OCI-LY7 (cell line): Measurements from ENCODE around the gene MTMR1. TPM values are rescaled to one million over a fixed set of nuclear protein-coding genes. Genes with fewer than 3 reads are reported as not detected.

Source experiments
- BruUV-seq: library from RNA; stranded (reverse); fragments of 400-500 nt; replicated peaks from 2 replicates; lab custom pipeline; 2021; lab: Mats Ljungman, UMichigan
- CTCF ChIA-PET: fragments of 300-600 bp; sonication (Branson Sonifier 250); formaldehyde crosslinking; loops from one replicate; lab custom pipeline; 2022; ENCODE audit warnings: antibody characterized with exemption; ENCODE audit not compliant: unreplicated experiment; lab: Charles Lee
- POLR2A ChIA-PET: fragments of 300-600 bp; sonication (Branson Sonifier 250); formaldehyde crosslinking; loops from one replicate; lab custom pipeline; 2022; ENCODE audit warnings: antibody characterized with exemption; lab: Charles Lee
- DNase-seq: peaks from one replicate; pipeline ENCODE4 v3.0.0-alpha.2; 2015; ENCODE audit warnings: low spot score
- H2AFZ ChIP-seq: fragments of 200-600 bp; sonication (generic), shearing (Covaris generic); 2 replicates; pipeline ENCODE4 v1.6.1; 2014; ENCODE audit warnings: mild to moderate bottlenecking, antibody characterized with exemption, low read length, moderate library complexity
- H3K27ac ChIP-seq: fragments of 200-600 bp; sonication (generic); 2 replicates; pipeline ENCODE4 v1.5.1; 2014; ENCODE audit warnings: mixed run types, low read depth, mild to moderate bottlenecking, moderate library complexity, low read length, inconsistent platforms; ENCODE audit not compliant: poor library complexity, severe bottlenecking
- H3K36me3 ChIP-seq: fragments of 200-600 bp; sonication (generic); 2 replicates; pipeline ENCODE4 v1.6.1; 2014; ENCODE audit warnings: mild to moderate bottlenecking, antibody characterized with exemption, low read length, moderate library complexity, mixed read lengths; ENCODE audit not compliant: insufficient read depth
- H3K4me1 ChIP-seq: fragments of 200-600 bp; sonication (generic); 2 replicates; pipeline ENCODE4 v1.5.1; 2014; ENCODE audit warnings: mild to moderate bottlenecking, low read length; ENCODE audit not compliant: insufficient read depth, poor library complexity, severe bottlenecking
- H3K4me2 ChIP-seq: fragments of 200-600 bp; sonication (generic); 2 replicates; pipeline ENCODE4 v1.6.1; 2014; ENCODE audit warnings: mild to moderate bottlenecking, low read length
- H3K4me3 ChIP-seq: fragments of 200-600 bp; sonication (generic); 2 replicates; pipeline ENCODE4 v1.5.1; 2014; ENCODE audit warnings: mild to moderate bottlenecking, low read depth, low read length; ENCODE audit not compliant: poor library complexity, severe bottlenecking
- H3K79me2 ChIP-seq: fragments of 200-600 bp; sonication (generic); 2 replicates; pipeline ENCODE4 v1.6.1; 2016; ENCODE audit warnings: low read depth, mild to moderate bottlenecking, low read length, moderate library complexity, mixed read lengths; ENCODE audit not compliant: insufficient read depth
- H3K9me2 ChIP-seq: fragments of 200-600 bp; sonication (generic); 2 replicates; pipeline ENCODE4 v1.6.1; 2016; ENCODE audit warnings: mild to moderate bottlenecking, low read length, mixed read lengths; ENCODE audit not compliant: insufficient read depth
- H3K9me3 ChIP-seq: fragments of 200-600 bp; sonication (generic); 2 replicates; pipeline ENCODE4 v1.6.1; 2014; ENCODE audit warnings: mild to moderate bottlenecking, mixed run types, low read length, mixed read lengths
- H4K20me1 ChIP-seq: fragments of 200-600 bp; sonication (generic); 2 replicates; pipeline ENCODE4 v1.6.1; 2014; ENCODE audit warnings: mild to moderate bottlenecking, antibody characterized with exemption, low read length, moderate library complexity, mixed read lengths; ENCODE audit not compliant: insufficient read depth
- EZH2phosphoT487 ChIP-seq: fragments of 200-600 bp; sonication (generic); IDR thresholded peaks from 2 replicates; pipeline ENCODE4 v1.6.1; 2018; ENCODE audit warnings: low read depth, borderline replicate concordance, mild to moderate bottlenecking, mixed run types, antibody characterized with exemption, low read length, moderate library complexity, mixed read lengths
- intact Hi-C: fragments of 100-400 bp; cut with micrococcal nuclease; formaldehyde crosslinking; loops from one replicate; pipeline ENCODE4 v1.10.0; 2022; ENCODE audit not compliant: unreplicated experiment
- total RNA-seq, 2 experiments: library from RNA; depleted of rRNA in 1 of 2; stranded (reverse); fragments of >200 nt in 1 of 2; shearing (Covaris generic) in 1 of 2; gene quantifications; 2 replicates each; pipeline ENCODE4 v1.2.3, GENCODE V29; 2014 to 2022
- TF ChIP-seq, protein P1 (sequence below): fragments of 200-600 bp; sonication (generic); conservative IDR thresholded peaks from 2 replicates; pipeline ENCODE4 v1.5.1; 2014; ENCODE audit warnings: mild to moderate bottlenecking, antibody characterized with exemption, low read length, moderate library complexity, mixed read lengths

Gene MTMR1
- total RNA-seq, 2 experiments from 2014 or later: 49.7 to 57.6 TPM

- H3K9me2 ChIP-seq: no peaks in the 10 kb centered on the region
- no peak overlapping the region for H3K4me3 ChIP-seq
- no peak overlapping the region for H3K4me2 ChIP-seq
- DNase-seq: no peak
- TF ChIP-seq, protein P1, sequence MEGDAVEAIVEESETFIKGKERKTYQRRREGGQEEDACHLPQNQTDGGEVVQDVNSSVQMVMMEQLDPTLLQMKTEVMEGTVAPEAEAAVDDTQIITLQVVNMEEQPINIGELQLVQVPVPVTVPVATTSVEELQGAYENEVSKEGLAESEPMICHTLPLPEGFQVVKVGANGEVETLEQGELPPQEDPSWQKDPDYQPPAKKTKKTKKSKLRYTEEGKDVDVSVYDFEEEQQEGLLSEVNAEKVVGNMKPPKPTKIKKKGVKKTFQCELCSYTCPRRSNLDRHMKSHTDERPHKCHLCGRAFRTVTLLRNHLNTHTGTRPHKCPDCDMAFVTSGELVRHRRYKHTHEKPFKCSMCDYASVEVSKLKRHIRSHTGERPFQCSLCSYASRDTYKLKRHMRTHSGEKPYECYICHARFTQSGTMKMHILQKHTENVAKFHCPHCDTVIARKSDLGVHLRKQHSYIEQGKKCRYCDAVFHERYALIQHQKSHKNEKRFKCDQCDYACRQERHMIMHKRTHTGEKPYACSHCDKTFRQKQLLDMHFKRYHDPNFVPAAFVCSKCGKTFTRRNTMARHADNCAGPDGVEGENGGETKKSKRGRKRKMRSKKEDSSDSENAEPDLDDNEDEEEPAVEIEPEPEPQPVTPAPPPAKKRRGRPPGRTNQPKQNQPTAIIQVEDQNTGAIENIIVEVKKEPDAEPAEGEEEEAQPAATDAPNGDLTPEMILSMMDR: no peak
- TF ChIP-seq EZH2phosphoT487: no peak
- intact Hi-C loops: no loop called here
- no peaks in the 10 kb centered on the region for H4K20me1 ChIP-seq
- no peak overlapping the region for H3K27ac ChIP-seq
- peaks cover 7% of the 10 kb centered on the region; the same call in 1 of the 2 replicates for H3K9me3 ChIP-seq
- peaks cover 59% of the 10 kb centered on the region for H3K36me3 ChIP-seq
- ChIA-PET CTCF (no interaction called here), POLR2A (interaction anchor here (1.1 to 1.6 kb wide), 4 partner anchors 11 to 36 kb away, joined by 3 to 6 read pairs (median 4); no protein-coding TSS in a partner anchor)
- peaks cover 18% of the 10 kb centered on the region for H3K4me1 ChIP-seq
- H3K79me2 ChIP-seq: peaks cover 53% of the 10 kb centered on the region; the same call in 1 of the 2 replicates
- H2AFZ ChIP-seq: no peak overlapping the region
- BruUV-seq: no TSS peak
Observed at GRCh38 chrX:150719621-150720020, 26.4 kb downstream of the MTMR1 start.

DNA sequence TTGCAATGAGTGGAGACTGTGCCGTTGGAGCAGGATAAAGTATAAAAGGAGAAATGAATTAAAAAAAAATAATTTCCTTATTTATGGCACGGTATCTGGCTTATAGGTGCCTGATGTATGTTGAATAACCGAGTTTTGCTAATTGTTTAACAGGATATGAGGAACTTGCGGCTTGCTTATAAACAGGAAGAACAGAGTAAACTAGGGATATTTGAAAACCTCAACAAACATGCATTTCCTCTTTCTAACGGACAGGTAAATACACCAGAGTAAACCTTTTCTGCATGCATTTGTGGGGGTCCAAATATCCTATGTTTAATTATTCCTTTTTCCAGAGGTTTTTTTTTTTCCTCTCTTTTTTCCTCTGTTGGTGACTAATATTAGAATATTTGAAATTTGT, 36.8 kb downstream of the MTMR1 start:
- Histone ChIP-seq H3K27ac (no peak overlapping the region), H4K20me1 (no peaks in the 10 kb centered on the region), H3K9me2 (no peaks in the 10 kb centered on the region), H3K4me1 (no peaks in the 10 kb centered on the region), H3K4me3 (no peak overlapping the region), H3K9me3 (no peaks in the 10 kb centered on the region), H3K4me2 (no peak overlapping the region), H2AFZ (no peak overlapping the region), H3K79me2 (peaks cover 15% of the 10 kb centered on the region; the same call in 1 of the 2 replicates), H3K36me3 (peaks cover 94% of the 10 kb centered on the region)
- intact Hi-C loops: no loop called here
- no peak for TF ChIP-seq EZH2phosphoT487
- TF ChIP-seq, protein P1: no peak
- BruUV-seq: no TSS peak
- ChIA-PET CTCF (no interaction called here), POLR2A (interaction anchor here (0.8 to 1.4 kb wide), 4 partner anchors 10 to 384 kb away, joined by 3 to 6 read pairs (median 4); no protein-coding TSS in a partner anchor)
- DNase-seq: no peak

GRCh38 chrX:150730719-150731118, 37.5 kb downstream of the MTMR1 start:
- Histone ChIP-seq H2AFZ (no peak overlapping the region), H3K9me3 (no peaks in the 10 kb centered on the region), H3K27ac (no peak overlapping the region), H3K4me3 (no peak overlapping the region), H3K4me1 (no peaks in the 10 kb centered on the region), H3K4me2 (no peak overlapping the region), H3K36me3 (peaks cover 100% of the 10 kb centered on the region), H3K79me2 (peaks cover 8% of the 10 kb centered on the region; the same call in 1 of the 2 replicates), H4K20me1 (no peaks in the 10 kb centered on the region), H3K9me2 (no peaks in the 10 kb centered on the region)
- ChIA-PET CTCF (no interaction called here), POLR2A (interaction anchor here (0.8 to 1.4 kb wide), 4 partner anchors 11 to 384 kb away, joined by 3 to 6 read pairs (median 4); no protein-coding TSS in a partner anchor)
- intact Hi-C loops: no loop called here
- no peak for TF ChIP-seq EZH2phosphoT487
- TF ChIP-seq, protein P1: no peak
- BruUV-seq: no TSS peak
- DNase-seq: no peak
